ENCODE data around the gene TRIM25.

Gene TRIM25

GRCh38 chr17:56870081-56870651, 43.7 kb downstream of the TRIM25 start:
- peak in 1 of 3 donors; percentile 20 for DNase-seq (ENCODE audit: low read depth in 2 of 3, low spot score in 1 of 3)

DNA sequence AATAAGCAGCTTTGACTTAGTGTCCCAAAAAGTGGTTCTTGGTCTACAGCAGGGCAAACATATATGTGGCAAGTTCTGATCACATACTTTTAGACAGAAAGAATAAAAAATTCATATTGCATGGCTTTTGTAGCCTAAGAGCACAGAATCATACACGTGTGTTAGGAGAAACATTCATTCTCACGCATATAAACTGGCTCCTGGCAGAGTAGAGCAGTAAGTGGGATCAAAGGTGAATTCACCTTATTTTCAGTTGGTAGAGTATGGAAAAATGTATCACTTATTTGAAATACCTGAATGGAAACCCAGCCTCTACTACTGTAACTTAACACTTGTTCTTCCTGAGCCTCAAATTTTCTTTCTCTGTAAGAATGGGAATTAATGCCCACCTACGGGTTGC, 45.1 kb downstream of the TRIM25 start:
- DNase-seq (ENCODE audit: low read depth in 2 of 3, low spot score in 1 of 3) = no peak

GRCh38 chr17:56867948-56868376, 45.9 kb downstream of the TRIM25 start:
- DNase-seq (ENCODE audit: low read depth in 2 of 3, low spot score in 1 of 3) = no peak

DNA sequence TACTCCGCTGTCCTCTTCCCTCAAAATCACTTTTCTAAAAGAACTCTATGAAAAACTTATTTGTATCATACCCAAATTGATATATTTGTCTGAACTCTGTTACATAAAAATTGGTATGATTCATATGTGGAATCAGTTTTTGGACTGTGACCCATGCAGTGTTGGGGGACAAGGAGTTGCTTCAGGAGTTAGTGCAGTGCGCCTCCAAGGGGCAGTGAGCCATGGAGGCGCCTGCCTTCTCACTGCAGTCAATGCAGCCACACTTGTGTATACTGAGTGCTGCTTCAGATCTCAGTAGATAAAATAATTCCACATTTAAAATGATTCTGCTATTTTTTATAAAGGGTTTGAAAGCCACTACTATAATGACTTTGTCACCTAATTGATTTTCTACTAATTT, 47.4 kb downstream of the TRIM25 start:
- no peak for DNase-seq (ENCODE audit: low read depth in 2 of 3, low spot score in 1 of 3)

GRCh38 chr17:56866076-56866475, 47.8 kb downstream of the TRIM25 start:
- no peak for DNase-seq (ENCODE audit: low read depth in 2 of 3, low spot score in 1 of 3)

- no peak for DNase-seq (ENCODE audit: low read depth in 2 of 3, low spot score in 1 of 3)
Observed at GRCh38 chr17:56863974-56864373, 49.9 kb downstream of the TRIM25 start.

DNA sequence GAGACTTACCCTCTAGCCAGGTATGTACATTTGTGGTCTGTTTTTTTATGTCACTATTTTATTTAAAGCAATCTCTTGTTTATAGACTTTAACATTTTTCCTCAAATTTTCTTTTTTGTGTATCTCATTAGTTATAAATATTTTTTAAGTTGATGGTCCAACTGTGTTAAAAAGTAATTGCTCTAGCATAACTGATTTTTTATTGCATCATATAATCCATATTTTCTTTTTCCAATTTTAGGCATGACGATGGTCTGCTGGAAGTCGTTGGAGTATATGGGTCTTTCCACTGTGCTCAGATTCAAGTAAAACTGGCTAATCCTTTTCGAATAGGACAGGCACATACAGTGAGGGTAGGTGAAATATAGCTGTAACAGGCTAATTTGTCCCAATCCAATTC, 52.0 kb downstream of the TRIM25 start:
- no peak for DNase-seq (ENCODE audit: low read depth in 2 of 3, low spot score in 1 of 3)

DNA sequence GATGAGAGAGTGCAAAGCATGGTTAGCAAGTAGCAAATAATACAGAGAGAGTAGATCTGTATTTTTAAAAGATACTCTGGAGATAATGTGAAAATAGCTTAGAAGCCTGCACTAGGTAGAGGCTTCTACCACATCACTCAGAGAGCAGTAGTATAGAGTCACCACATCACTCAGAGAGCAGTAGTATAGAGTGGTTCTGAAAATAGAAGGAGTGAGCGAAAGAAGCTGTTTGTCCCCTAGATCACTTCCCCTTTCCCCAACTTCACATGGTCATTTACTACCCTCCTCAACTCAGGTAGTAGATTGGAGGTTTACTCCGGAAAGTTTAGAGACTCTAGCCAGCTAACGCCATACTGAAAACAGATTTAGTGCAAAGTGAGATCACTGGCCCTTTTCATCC, 62.8 kb downstream of the TRIM25 start:
- no peak for DNase-seq (ENCODE audit: low read depth in 2 of 3, low spot score in 1 of 3)

DNA sequence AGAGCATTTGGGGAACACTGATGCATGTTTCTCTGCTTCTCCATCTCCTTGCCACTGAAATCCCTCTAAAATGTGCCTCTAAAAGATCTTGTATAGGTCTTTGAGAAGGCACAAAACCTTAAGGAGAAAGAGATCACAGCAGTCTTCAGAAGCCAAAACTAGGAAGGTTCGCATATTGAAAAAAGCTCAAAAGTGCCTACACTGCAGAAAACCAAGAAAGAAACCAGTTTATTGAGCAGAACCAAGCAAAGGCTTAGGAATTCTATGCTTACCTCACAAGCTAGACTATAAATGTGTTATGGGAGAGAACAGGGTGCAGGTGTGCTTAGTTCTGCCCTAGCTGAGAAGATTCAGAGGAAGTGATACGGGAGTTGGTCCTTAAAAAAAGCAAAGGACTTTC, 63.3 kb downstream of the TRIM25 start:
- DNase-seq (ENCODE audit: low read depth in 2 of 3, low spot score in 1 of 3) = no peak

- DNase-seq (ENCODE audit: low read depth in 2 of 3, low spot score in 1 of 3) = no peak
Observed at GRCh38 chr17:56849131-56849530, 64.7 kb downstream of the TRIM25 start.

- DNase-seq (ENCODE audit: low read depth in 2 of 3, low spot score in 1 of 3) = no peak
Observed at GRCh38 chr17:56847106-56847505, 66.7 kb downstream of the TRIM25 start.

DNA sequence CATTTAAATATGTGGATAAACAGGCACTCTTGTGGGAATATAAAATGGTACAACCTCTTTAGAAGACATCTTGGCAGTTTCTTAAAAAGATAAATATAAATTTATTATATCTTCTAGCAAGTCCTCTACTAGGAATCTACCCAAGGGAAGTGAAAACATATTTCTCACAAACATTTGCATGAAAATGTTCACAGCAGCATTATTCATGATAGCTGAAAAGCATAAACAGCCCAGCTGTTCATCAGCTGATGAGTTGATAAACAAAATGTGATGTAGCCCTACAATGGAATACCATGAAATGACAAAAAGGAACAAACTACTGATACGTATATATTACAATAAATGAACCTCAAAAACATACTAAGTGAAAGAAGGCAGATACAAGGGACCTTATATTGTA, 67.9 kb downstream of the TRIM25 start:
- no peak for DNase-seq (ENCODE audit: low read depth in 2 of 3, low spot score in 1 of 3)

DNA sequence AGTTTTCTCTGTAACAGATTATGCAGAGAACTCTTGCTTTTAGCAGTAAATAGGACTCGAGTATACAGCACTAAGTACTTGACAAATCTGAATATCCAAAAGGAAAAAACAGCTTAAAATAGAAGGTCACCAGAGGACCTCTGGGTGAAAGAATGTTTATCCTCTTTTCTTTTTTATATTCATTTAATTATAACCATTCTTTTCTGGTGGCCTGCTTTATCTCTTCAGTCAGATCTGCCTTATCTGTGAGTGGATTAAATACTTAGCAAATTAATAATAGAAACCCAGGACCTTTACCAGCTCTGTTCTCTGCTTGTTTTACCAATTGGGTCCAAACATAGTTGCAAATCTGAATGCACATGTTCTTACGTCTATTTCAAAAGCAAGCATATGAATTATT, 71.3 kb downstream of the TRIM25 start:
- no peak for DNase-seq (ENCODE audit: low read depth in 2 of 3, low spot score in 1 of 3)

DNA sequence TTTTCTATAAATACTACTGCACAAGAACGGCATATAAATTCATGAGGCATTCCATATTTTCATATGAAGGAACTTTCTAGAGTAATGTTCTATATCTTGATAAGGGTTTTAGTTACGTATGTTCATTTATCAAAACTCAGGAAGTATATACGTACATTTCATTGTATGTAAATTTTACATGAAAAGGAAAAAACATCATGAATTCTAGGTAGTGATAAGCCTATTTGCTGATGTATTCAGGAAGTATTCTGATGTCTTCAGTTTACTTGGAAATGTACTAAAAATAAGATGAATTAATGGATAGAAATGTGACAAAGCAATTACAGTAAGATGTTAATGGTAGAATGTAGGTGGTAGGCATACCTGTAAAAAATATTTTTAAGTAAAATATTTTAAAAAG, 75.2 kb downstream of the TRIM25 start:
- DNase-seq (ENCODE audit: low read depth in 2 of 3, low spot score in 1 of 3) = no peak
